Progenitor cell of endocrine pancreas (in vitro differentiated cells): Measurements from ENCODE around the gene SIL1. TPM values are rescaled to one million over a fixed set of nuclear protein-coding genes. Genes with fewer than 3 reads are reported as not detected.

Experiments
- DNase-seq: peaks from one replicate; pipeline ENCODE4 v3.0.0; 2021; ENCODE audit warnings: low spot score; ENCODE audit not compliant: unreplicated experiment
- H3K27ac Mint-ChIP-seq: 2 replicates; pipeline ENCODE4 v1.8.0; 2021; ENCODE audit warnings: mild to moderate bottlenecking, moderate library complexity, mixed read lengths
- H3K27me3 Mint-ChIP-seq: 2 replicates; pipeline ENCODE4 v1.8.0; 2021; ENCODE audit warnings: mixed read lengths
- H3K36me3 Mint-ChIP-seq: 2 replicates; pipeline ENCODE4 v1.8.0; 2022; ENCODE audit warnings: mixed read lengths; ENCODE audit not compliant: insufficient read depth
- H3K4me1 Mint-ChIP-seq: 2 replicates; pipeline ENCODE4 v1.8.0; 2021; ENCODE audit warnings: low read depth, mixed read lengths
- H3K4me3 Mint-ChIP-seq: 2 replicates; pipeline ENCODE4 v1.8.0; 2021; ENCODE audit warnings: low read depth, mild to moderate bottlenecking, moderate library complexity, mixed read lengths
- H3K9me3 Mint-ChIP-seq: 2 replicates; pipeline ENCODE4 v1.8.0; 2021; ENCODE audit warnings: low read depth, mixed read lengths
- CTCF ChIP-seq: fragments of 200-600 bp; sonication (generic); IDR thresholded peaks from one replicate; pipeline ENCODE4 v1.5.0; 2021; ENCODE audit warnings: antibody characterized with exemption, mild to moderate bottlenecking; ENCODE audit not compliant: unreplicated experiment
- total RNA-seq: library from RNA; stranded (reverse); gene quantifications from 2 replicates; pipeline ENCODE4 v1.2.1, GENCODE V29; 2021

SIL1 gene
- total RNA-seq, 1 donor from 2014 or later = 26.0 TPM

GRCh38 chr5:138948471-138949222 lies 249.5 kb downstream of the SIL1 start:
- no peak for DNase-seq

GRCh38 chr5:138947780-138948179 lies 250.4 kb downstream of the SIL1 start:
- Mint-ChIP-seq H3K27me3 (no peaks in the 10 kb centered on the region), H3K4me1 (peaks cover 18% of the 10 kb centered on the region), H3K27ac (peak overlapping the region; percentile 15), H3K4me3 (no peak overlapping the region), H3K9me3 (no peaks in the 10 kb centered on the region), H3K36me3 (peaks cover 1% of the 10 kb centered on the region)
- DNase-seq = no peak
- TF ChIP-seq CTCF = no peak

More at GRCh38 chr5:138948471-138949222, 249.5 kb downstream of the SIL1 start:
- Mint-ChIP-seq H3K4me3 (no peak overlapping the region), H3K9me3 (no peaks in the 10 kb centered on the region), H3K27me3 (no peaks in the 10 kb centered on the region), H3K4me1 (peaks cover 18% of the 10 kb centered on the region), H3K36me3 (peaks cover 1% of the 10 kb centered on the region), H3K27ac (no peak overlapping the region)
- TF ChIP-seq CTCF = no peak

- H3K4me1 Mint-ChIP-seq = peaks cover 18% of the 10 kb centered on the region
- no peak for DNase-seq
- H3K4me3 Mint-ChIP-seq = no peak overlapping the region
- no peak for TF ChIP-seq CTCF
- H3K36me3 Mint-ChIP-seq = peaks cover 1% of the 10 kb centered on the region
- H3K27me3 Mint-ChIP-seq = no peaks in the 10 kb centered on the region
- no peaks in the 10 kb centered on the region for H3K9me3 Mint-ChIP-seq
- H3K27ac Mint-ChIP-seq = no peak overlapping the region
Observed at GRCh38 chr5:138946831-138947560, 251.2 kb downstream of the SIL1 start.

- peaks cover 1% of the 10 kb centered on the region for H3K36me3 Mint-ChIP-seq
Observed at GRCh38 chr5:138946241-138946623, 251.9 kb downstream of the SIL1 start.

More at GRCh38 chr5:138946241-138946623, 251.9 kb downstream of the SIL1 start:
- Mint-ChIP-seq H3K27me3 (no peaks in the 10 kb centered on the region), H3K4me1 (peaks cover 18% of the 10 kb centered on the region), H3K9me3 (no peaks in the 10 kb centered on the region), H3K4me3 (no peak overlapping the region), H3K27ac (no peak overlapping the region)
- DNase-seq = peak; percentile 47
- no peak for TF ChIP-seq CTCF
